Hepatocyte (in vitro differentiated cells): ENCODE data around the gene CHAMP1. TPM values are rescaled to one million over a fixed set of nuclear protein-coding genes. Genes with fewer than 3 reads are reported as not detected.
"Not testable (repeated sequence)": the region's sequence is repeated elsewhere in the genome, so short reads cannot be mapped to it uniquely, and the experiment has no call there.

ENCODE experiments used
- DNase-seq: peaks from one replicate; pipeline ENCODE4 v3.0.0-alpha.2; 2016; ENCODE audit warnings: low spot score
- H2AFZ ChIP-seq: fragments of 200-600 bp; sonication (generic); 2 replicates; pipeline ENCODE4 v1.6.0; 2016; ENCODE audit warnings: antibody characterized with exemption, mild to moderate bottlenecking
- H3K27ac ChIP-seq: fragments of 200-600 bp; sonication (generic); 2 replicates; pipeline ENCODE4 v1.5.1; 2016; ENCODE audit warnings: mild to moderate bottlenecking
- H3K27me3 ChIP-seq: fragments of 200-600 bp; sonication (generic); 2 replicates; pipeline ENCODE4 v1.6.1; 2016
- H3K36me3 ChIP-seq: fragments of 200-600 bp; sonication (generic); replicated peaks from 2 replicates; pipeline ENCODE4 v1.5.1; 2016; ENCODE audit warnings: low read depth; ENCODE audit not compliant: insufficient read depth
- H3K4me1 ChIP-seq: fragments of 200-600 bp; sonication (generic); 2 replicates; pipeline ENCODE4 v1.5.1; 2016; ENCODE audit warnings: mild to moderate bottlenecking, moderate library complexity; ENCODE audit not compliant: insufficient read depth
- H3K4me2 ChIP-seq: fragments of 200-600 bp; sonication (generic); 2 replicates; pipeline ENCODE4 v1.6.0; 2016
- H3K4me3 ChIP-seq: fragments of 200-600 bp; sonication (generic); 2 replicates; pipeline ENCODE4 v1.5.1; 2016; ENCODE audit warnings: mild to moderate bottlenecking
- H3K79me2 ChIP-seq: fragments of 200-600 bp; sonication (generic); 2 replicates; pipeline ENCODE4 v1.6.0; 2017; ENCODE audit warnings: mild to moderate bottlenecking
- H3K9me2 ChIP-seq: fragments of 200-600 bp; sonication (generic); replicated peaks from 2 replicates; pipeline ENCODE4 v1.6.0; 2017; ENCODE audit warnings: mild to moderate bottlenecking; ENCODE audit not compliant: insufficient read depth
- H3K9me3 ChIP-seq: fragments of 200-600 bp; sonication (generic); 2 replicates; pipeline ENCODE4 v1.5.1; 2016; ENCODE audit warnings: low read depth, mild to moderate bottlenecking
- H4K20me1 ChIP-seq: fragments of 200-600 bp; sonication (generic); 2 replicates; pipeline ENCODE4 v1.6.0; 2016; ENCODE audit warnings: mild to moderate bottlenecking; ENCODE audit not compliant: insufficient read depth, poor library complexity, severe bottlenecking
- EZH2 ChIP-seq: fragments of 200-600 bp; sonication (generic); IDR thresholded peaks from 2 replicates; pipeline ENCODE4 v1.6.1; 2016; ENCODE audit warnings: antibody characterized with exemption, mild to moderate bottlenecking, borderline replicate concordance
- EZH2phosphoT487 ChIP-seq: fragments of 200-600 bp; sonication (generic); IDR thresholded peaks from one replicate; pipeline ENCODE4 v1.6.1; 2018; ENCODE audit warnings: antibody characterized with exemption, mild to moderate bottlenecking, low read depth, moderate library complexity; ENCODE audit not compliant: unreplicated experiment, severe bottlenecking
- WGBS: methylation state at CpG from one replicate; pipeline ENCODE4 v1.1.6; 2016; ENCODE audit warnings: low lambda C conversion rate; ENCODE audit errors: missing lambda C conversion rate; 5-methylcytosine and 5-hydroxymethylcytosine counted together
- polyA plus RNA-seq: library from polyadenylated mRNA; unstranded; fragments of >200 nt; fragmentation: Nextera tagmentation; extraction: Ambion mirVana; gene quantifications from 2 replicates; pipeline ENCODE4 v1.2.1, GENCODE V29; 2016
- total RNA-seq: library from RNA; depleted of rRNA; stranded (reverse); fragments of >200 nt; gene quantifications from 2 replicates; pipeline ENCODE4 v1.2.3, GENCODE V29; 2014
- TF ChIP-seq, protein P1 (sequence below): fragments of 200-600 bp; sonication (generic); IDR thresholded peaks from 2 replicates; pipeline ENCODE4 v1.5.1; 2016; ENCODE audit warnings: antibody characterized with exemption, mild to moderate bottlenecking; ENCODE audit not compliant: poor library complexity

CHAMP1 gene
- total and polyA plus RNA-seq, 2 experiments from 2014 or later = 6.6 to 12.8 TPM

DNA sequence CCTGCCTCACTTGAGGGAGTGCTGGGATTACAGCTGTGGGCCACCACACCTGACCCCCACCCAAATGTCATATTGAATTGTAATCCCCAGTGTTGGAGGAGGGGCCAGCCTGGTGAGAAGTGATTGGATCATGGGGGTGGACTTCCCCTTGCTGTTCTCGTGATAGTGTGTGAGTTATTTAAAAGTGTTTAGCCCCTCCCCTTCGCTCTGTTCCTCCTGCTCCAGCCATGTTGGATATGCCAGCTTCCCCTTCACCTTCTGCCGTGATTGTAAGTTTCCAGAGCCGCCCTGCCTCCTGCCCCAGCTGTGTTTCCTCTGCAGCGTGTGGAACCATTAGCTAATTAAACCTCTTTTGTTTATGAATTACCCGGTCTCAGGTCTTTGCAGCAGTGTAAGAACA lies 13.7 kb downstream of the CHAMP1 start:
- Histone ChIP-seq H3K9me3 (no peaks in the 10 kb centered on the region), H3K9me2 (no peaks in the 10 kb centered on the region), H2AFZ (no peak overlapping the region), H3K4me2 (no peak overlapping the region), H3K79me2 (peaks cover 13% of the 10 kb centered on the region), H3K36me3 (no peaks in the 10 kb centered on the region), H3K4me3 (no peak overlapping the region), H3K27ac (no peak overlapping the region), H3K4me1 (peaks cover 3% of the 10 kb centered on the region), H3K27me3 (no peaks in the 10 kb centered on the region), H4K20me1 (no peaks in the 10 kb centered on the region)
- no peak for DNase-seq
- WGBS = 83% methylated on average over 6 of the region's 6 CpGs
- TF ChIP-seq EZH2phosphoT487 (no peak), EZH2 (no peak)
- TF ChIP-seq, protein P1, sequence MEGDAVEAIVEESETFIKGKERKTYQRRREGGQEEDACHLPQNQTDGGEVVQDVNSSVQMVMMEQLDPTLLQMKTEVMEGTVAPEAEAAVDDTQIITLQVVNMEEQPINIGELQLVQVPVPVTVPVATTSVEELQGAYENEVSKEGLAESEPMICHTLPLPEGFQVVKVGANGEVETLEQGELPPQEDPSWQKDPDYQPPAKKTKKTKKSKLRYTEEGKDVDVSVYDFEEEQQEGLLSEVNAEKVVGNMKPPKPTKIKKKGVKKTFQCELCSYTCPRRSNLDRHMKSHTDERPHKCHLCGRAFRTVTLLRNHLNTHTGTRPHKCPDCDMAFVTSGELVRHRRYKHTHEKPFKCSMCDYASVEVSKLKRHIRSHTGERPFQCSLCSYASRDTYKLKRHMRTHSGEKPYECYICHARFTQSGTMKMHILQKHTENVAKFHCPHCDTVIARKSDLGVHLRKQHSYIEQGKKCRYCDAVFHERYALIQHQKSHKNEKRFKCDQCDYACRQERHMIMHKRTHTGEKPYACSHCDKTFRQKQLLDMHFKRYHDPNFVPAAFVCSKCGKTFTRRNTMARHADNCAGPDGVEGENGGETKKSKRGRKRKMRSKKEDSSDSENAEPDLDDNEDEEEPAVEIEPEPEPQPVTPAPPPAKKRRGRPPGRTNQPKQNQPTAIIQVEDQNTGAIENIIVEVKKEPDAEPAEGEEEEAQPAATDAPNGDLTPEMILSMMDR = no peak

- no peak overlapping the region for H3K4me2 ChIP-seq
- H3K9me3 ChIP-seq = no peaks in the 10 kb centered on the region
- DNase-seq = no peak
- TF ChIP-seq EZH2 = no peak
- TF ChIP-seq, protein P1 = no peak
- TF ChIP-seq EZH2phosphoT487 = no peak
- 100% methylated on average over 1 of the region's 1 CpG for whole genome bisulfite sequencing
- H2AFZ ChIP-seq = no peak overlapping the region
- H4K20me1 ChIP-seq = no peaks in the 10 kb centered on the region
- no peak overlapping the region for H3K27ac ChIP-seq
- H3K4me3 ChIP-seq = no peak overlapping the region
- no peaks in the 10 kb centered on the region for H3K27me3 ChIP-seq
- H3K79me2 ChIP-seq = peaks cover 9% of the 10 kb centered on the region
- no peaks in the 10 kb centered on the region for H3K36me3 ChIP-seq
- no peaks in the 10 kb centered on the region for H3K9me2 ChIP-seq
- H3K4me1 ChIP-seq = peaks cover 3% of the 10 kb centered on the region
Measured at GRCh38 chr13:114328595-114328994, 14.3 kb downstream of the CHAMP1 start.

DNA sequence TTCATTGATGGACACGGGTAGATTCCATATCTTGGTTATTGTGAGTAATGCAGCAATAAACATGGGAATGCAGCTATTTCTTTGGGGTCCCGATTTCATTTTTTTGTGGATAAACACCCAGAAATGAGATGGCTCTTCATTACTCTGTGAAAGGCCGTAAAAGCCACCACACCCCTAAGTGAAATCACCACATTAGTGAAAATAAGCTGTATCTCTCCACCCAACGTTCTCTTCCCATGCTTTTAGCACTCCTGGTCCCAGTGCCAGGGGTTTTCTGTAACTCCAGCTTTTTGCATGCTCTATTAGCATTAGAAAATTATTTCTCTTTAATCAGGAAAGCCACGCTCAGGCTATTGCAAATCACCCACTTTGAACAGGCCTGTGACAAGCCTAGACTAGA lies 15.8 kb downstream of the CHAMP1 start:
- TF ChIP-seq, protein P1 = no peak
- TF ChIP-seq EZH2phosphoT487 (no peak), EZH2 (no peak)
- H4K20me1 ChIP-seq = no peaks in the 10 kb centered on the region

DNA sequence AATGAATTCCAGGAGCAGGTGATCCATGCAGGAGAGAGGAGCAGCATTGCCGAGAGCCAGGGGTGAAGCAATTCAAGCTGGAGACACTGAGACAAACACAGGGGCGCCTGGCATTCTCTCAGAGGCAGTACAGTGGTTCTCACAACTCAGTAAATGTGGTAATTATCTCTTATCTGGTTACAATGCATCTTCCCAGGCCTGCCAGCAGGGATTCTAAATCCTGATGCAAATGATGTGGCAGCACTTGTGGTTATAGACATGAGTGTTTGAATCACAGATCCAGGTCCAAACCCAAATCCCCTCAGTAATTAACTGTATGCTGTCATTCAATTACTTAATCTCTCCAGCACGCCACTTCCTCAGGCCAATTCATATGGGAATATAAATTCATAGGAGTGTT lies 19.6 kb downstream of the CHAMP1 start:
- H3K36me3 ChIP-seq, H3K4me2 ChIP-seq, H3K79me2 ChIP-seq, DNase-seq, H3K27ac ChIP-seq, H3K9me2 ChIP-seq, H3K9me3 ChIP-seq, H4K20me1 ChIP-seq, H2AFZ ChIP-seq, H3K4me1 ChIP-seq, H3K27me3 ChIP-seq, H3K4me3 ChIP-seq: not testable (repeated sequence)
- WGBS = 62% methylated on average over 3 of the region's 3 CpGs

More for the DNA sequence above, 15.8 kb downstream of the CHAMP1 start:
- Histone ChIP-seq H3K4me2 (no peak overlapping the region), H3K4me3 (no peak overlapping the region), H3K27ac (no peak overlapping the region), H2AFZ (no peak overlapping the region), H3K9me2 (no peaks in the 10 kb centered on the region), H3K9me3 (no peaks in the 10 kb centered on the region), H3K79me2 (peaks cover under 1% of the 10 kb centered on the region), H3K27me3 (no peaks in the 10 kb centered on the region), H3K36me3 (no peaks in the 10 kb centered on the region), H3K4me1 (peaks cover 3% of the 10 kb centered on the region)
- no peak for DNase-seq
- WGBS = 79% methylated on average over 5 of the region's 5 CpGs
